ENCODE data around the gene CDS2.
A peak's percentile ranks its signal among the peaks of the same experiment; 100 is the strongest.

The CDS2 gene

GRCh38 chr20:5182615-5183254 is 55.9 kb downstream of the CDS2 start:
- no peak for DNase-seq

GRCh38 chr20:5183731-5184474 is 57.1 kb downstream of the CDS2 start:
- no peak for DNase-seq

- DNase-seq = no peak
Observed at GRCh38 chr20:5184684-5185083, 57.9 kb downstream of the CDS2 start.

- DNase-seq = no peak
Observed at GRCh38 chr20:5187122-5187521, 60.3 kb downstream of the CDS2 start.

GRCh38 chr20:5188736-5189135 is 61.9 kb downstream of the CDS2 start:
- DNase-seq = no peak

- DNase-seq = no peak
Observed at GRCh38 chr20:5189917-5190316, 63.1 kb downstream of the CDS2 start.

- no peak for DNase-seq
Observed at GRCh38 chr20:5190444-5190843, 63.6 kb downstream of the CDS2 start.

- DNase-seq = peak; percentile 61
Observed at GRCh38 chr20:5191829-5192569, 65.2 kb downstream of the CDS2 start.

- DNase-seq = no peak
Observed at GRCh38 chr20:5192570-5193431, 66.0 kb downstream of the CDS2 start.

- no peak for DNase-seq
Observed at GRCh38 chr20:5195655-5196054, 68.8 kb downstream of the CDS2 start.

GRCh38 chr20:5196149-5196548 is 69.3 kb downstream of the CDS2 start:
- DNase-seq = no peak

- no peak for DNase-seq
Observed at GRCh38 chr20:5197270-5197827, 70.5 kb downstream of the CDS2 start.

GRCh38 chr20:5197847-5198650 is 71.2 kb downstream of the CDS2 start:
- DNase-seq = no peak

- DNase-seq = no peak
Observed at GRCh38 chr20:5198651-5198924, 71.8 kb downstream of the CDS2 start.

- no peak for DNase-seq
Observed at GRCh38 chr20:5203380-5203779, 76.6 kb downstream of the CDS2 start.

- peak; percentile 51 for DNase-seq
Observed at GRCh38 chr20:5205348-5206210, 78.8 kb downstream of the CDS2 start.

GRCh38 chr20:5207138-5207537 is 80.3 kb downstream of the CDS2 start:
- no peak for DNase-seq

- no peak for DNase-seq
Observed at GRCh38 chr20:5211803-5212714, 85.3 kb downstream of the CDS2 start.

GRCh38 chr20:5212907-5213487 is 86.2 kb downstream of the CDS2 start:
- no peak for DNase-seq

GRCh38 chr20:5214826-5215225 is 88.0 kb downstream of the CDS2 start:
- no peak for DNase-seq

Data from SHP77 treated with DMSO at 0.1 percent for 48 hours (cell line).